Vagina (tissue), 2 donors: ENCODE data around the gene ST8SIA5. TPM values are rescaled to one million over a fixed set of nuclear protein-coding genes. Genes with fewer than 3 reads are reported as not detected.

Experiments used
- DNase-seq, 2 donors: peaks; one replicate each; pipeline ENCODE4 v3.0.0-alpha.2; 2017; ENCODE audit errors: extremely low spot score in 2 of 2
- H3K27ac ChIP-seq: fragments of 200-600 bp; sonication (generic); one replicate; pipeline ENCODE4 v1.5.1; 2019
- H3K27me3 ChIP-seq: fragments of 200-600 bp; sonication (generic); one replicate; pipeline ENCODE4 v1.5.1; 2019
- H3K36me3 ChIP-seq, 2 donors: fragments of 200-600 bp; sonication (generic); one replicate each; pipeline ENCODE4 v1.5.1; 2017 to 2019
- H3K4me1 ChIP-seq: fragments of 200-600 bp; sonication (generic); one replicate; pipeline ENCODE4 v1.5.1; 2019
- H3K4me3 ChIP-seq, 2 donors: fragments of 200-600 bp; sonication (generic); 1 replicate in 1 of 2; 2 replicates in 1 of 2; pipeline ENCODE4 v1.5.1; 2016 to 2019
- H3K9me3 ChIP-seq: fragments of 200-600 bp; sonication (generic); one replicate; pipeline ENCODE4 v1.5.1; 2019
- CTCF ChIP-seq, 3 experiments: fragments of 450-650 bp in 2 of 3; fragments of 200-600 bp in 1 of 3; sonication (generic) in 1 of 3; IDR thresholded peaks; one replicate each; pipeline ENCODE4 v1.5.1; 2017 to 2019; ENCODE audit warnings: antibody characterized with exemption in 3 of 3, mild to moderate bottlenecking in 2 of 3, moderate library complexity in 2 of 3
- POLR2A ChIP-seq, 2 donors: fragments of 450-650 bp; IDR thresholded peaks; one replicate each; pipeline ENCODE4 v1.6.1; 2017; ENCODE audit warnings: antibody characterized with exemption in 2 of 2, mild to moderate bottlenecking in 2 of 2, moderate library complexity in 2 of 2
- POLR2AphosphoS5 ChIP-seq, 2 donors: sonication (generic); formaldehyde crosslinking; IDR thresholded peaks; one replicate each; pipeline ENCODE4 v1.9.0; 2017; ENCODE audit warnings: antibody characterized with exemption in 2 of 2, mild to moderate bottlenecking in 2 of 2, low read depth in 1 of 2; ENCODE audit not compliant: insufficient read depth in 1 of 2
- intact Hi-C: fragments of 100-400 bp; cut with DNase I; formaldehyde crosslinking; loops from one replicate; pipeline ENCODE4 v1.15.1; 2023
- total RNA-seq: library from RNA; depleted of rRNA; stranded (reverse); fragments of >200 nt; gene quantifications from one replicate; pipeline ENCODE4 v1.2.3, GENCODE V29; 2016

ST8SIA5 gene
- total RNA-seq, 1 donor from 2014 or later, result not detected

DNA sequence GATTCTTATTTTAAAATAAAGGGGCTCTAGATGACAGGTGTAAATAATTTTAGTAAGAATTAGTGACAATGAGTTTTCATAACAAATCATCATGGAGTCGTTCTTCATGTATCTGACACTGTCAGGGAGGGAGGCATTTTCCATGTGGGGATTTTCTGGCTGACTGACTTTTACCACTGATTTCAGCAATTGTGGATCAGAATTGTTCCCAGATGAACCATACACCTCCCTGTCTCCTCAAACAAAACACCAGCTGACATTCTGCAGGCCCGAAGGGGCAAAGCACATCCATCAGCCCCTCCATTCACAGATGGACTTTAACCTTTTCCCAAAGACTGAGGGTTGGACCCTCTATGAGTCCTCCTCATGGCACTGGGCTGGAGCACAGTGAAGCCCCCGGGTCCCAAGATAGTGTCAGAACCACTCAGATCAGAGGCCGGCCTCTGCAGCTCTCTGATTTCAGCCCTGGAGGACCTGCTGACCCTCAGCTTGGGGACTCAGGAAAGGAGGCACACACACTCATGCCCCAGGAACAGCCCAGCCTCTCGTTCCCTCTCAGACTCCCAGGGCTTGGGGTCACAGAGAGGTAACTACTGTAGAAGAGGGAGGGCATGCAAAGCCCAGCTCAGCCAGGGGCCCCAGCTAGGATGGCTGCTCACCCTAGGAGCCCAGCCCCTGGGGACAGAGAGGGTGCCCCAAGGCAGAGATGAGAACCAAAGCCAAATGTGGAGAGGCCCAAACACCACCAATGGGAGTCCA lies 56.6 kb downstream of the ST8SIA5 start:
- DNase-seq, result no peak
- Histone ChIP-seq H3K36me3 (no peaks in the 10 kb centered on the region), H3K27ac (no peak overlapping the region), H3K4me1 (no peaks in the 10 kb centered on the region), H3K27me3 (no peaks in the 10 kb centered on the region), H3K4me3 (no peak overlapping the region), H3K9me3 (no peaks in the 10 kb centered on the region)
- intact Hi-C loops, result no loop called here
- no peak for TF ChIP-seq POLR2A (IDR thresholded peaks at IDR 0.05)
- no peak for TF ChIP-seq CTCF (IDR thresholded peaks at IDR 0.05)

DNA sequence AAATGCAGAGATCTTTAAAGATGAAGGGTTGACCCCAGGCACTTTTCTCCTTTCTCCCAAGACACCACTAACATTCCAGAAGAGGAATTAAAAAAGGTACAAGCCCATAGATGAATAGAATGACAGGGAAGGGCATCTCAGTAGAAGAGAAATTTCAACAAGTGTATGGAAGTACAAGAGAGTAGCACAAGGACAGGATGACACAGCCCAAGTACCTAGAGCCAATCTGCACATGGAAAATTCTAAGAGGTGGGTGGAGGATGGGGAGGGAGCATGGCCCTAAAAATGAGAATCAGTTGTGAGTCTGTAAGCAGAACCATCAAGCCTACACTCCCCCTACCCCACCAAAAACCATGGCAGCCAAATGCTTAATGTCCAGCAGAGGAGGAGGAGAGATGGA lies 60.2 kb downstream of the ST8SIA5 start:
- Histone ChIP-seq H3K4me3 (no peak overlapping the region), H3K4me1 (no peaks in the 10 kb centered on the region), H3K36me3 (no peaks in the 10 kb centered on the region), H3K27ac (no peak overlapping the region), H3K9me3 (no peaks in the 10 kb centered on the region), H3K27me3 (no peaks in the 10 kb centered on the region)
- intact Hi-C loops, result no loop called here
- TF ChIP-seq CTCF (IDR thresholded peaks at IDR 0.05), result no peak
- no peak for TF ChIP-seq POLR2AphosphoS5 (IDR thresholded peaks at IDR 0.05; ENCODE audit: insufficient read depth in 1 of 2, low read depth in 1 of 2)
- TF ChIP-seq POLR2A (IDR thresholded peaks at IDR 0.05), result no peak
- no peak for DNase-seq

DNA sequence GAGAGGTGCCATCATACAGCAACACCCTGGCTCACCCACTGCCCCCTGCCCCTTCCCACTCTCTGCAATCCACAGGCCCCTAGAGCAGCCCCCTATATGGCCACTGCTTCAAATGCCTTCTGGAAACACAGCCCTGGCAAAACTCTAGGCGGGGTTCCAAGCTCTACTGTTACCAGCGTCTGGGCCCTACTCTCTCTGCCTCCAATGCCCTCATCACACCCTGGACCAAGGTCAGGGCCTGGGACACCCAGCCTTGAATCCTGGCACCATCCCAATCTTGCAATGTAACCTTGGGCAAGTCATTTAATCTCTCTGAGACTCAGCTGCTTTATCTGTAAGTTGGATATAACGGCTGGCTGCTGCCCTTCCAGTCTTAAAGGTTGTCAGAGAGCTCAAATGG lies 60.6 kb downstream of the ST8SIA5 start:
- no peak for TF ChIP-seq CTCF (IDR thresholded peaks at IDR 0.05)
- no peak for TF ChIP-seq POLR2A (IDR thresholded peaks at IDR 0.05)
- TF ChIP-seq POLR2AphosphoS5 (IDR thresholded peaks at IDR 0.05; ENCODE audit: insufficient read depth in 1 of 2, low read depth in 1 of 2), result no peak
- no peaks in the 10 kb centered on the region for H3K36me3 ChIP-seq
- intact Hi-C loops, result no loop called here

DNA sequence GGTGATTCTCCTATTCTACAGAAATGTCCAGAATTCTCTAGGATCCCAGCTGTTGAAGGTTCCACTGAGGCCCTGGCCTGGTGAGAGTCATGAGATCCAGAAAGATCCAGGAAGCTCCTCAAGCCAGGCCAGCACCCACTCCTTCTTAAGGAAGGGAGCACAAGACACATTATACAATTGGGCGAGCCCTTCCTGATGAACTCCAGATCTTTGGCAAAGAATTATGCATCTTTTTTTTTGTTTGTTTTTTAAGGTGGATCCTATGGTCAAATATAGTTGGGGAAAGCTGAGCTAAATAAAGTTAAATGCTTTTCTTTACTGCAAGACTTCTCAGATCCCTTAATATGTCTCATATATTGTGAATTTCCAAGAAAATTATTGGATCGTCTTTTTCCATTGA lies 62.9 kb downstream of the ST8SIA5 start:
- no peak for DNase-seq
- H3K27me3 ChIP-seq, result no peaks in the 10 kb centered on the region
- no peaks in the 10 kb centered on the region for H3K4me1 ChIP-seq
- intact Hi-C loops, result no loop called here
- H3K4me3 ChIP-seq, result no peak overlapping the region
- no peaks in the 10 kb centered on the region for H3K36me3 ChIP-seq
- H3K9me3 ChIP-seq, result no peaks in the 10 kb centered on the region
- TF ChIP-seq POLR2AphosphoS5 (IDR thresholded peaks at IDR 0.05; ENCODE audit: insufficient read depth in 1 of 2, low read depth in 1 of 2) (no peak), POLR2A (IDR thresholded peaks at IDR 0.05) (no peak), CTCF (IDR thresholded peaks at IDR 0.05) (no peak)
- H3K27ac ChIP-seq, result no peak overlapping the region

More for the DNA sequence above, 60.6 kb downstream of the ST8SIA5 start:
- H3K9me3 ChIP-seq, result no peaks in the 10 kb centered on the region
- H3K27ac ChIP-seq, result no peak overlapping the region
- H3K4me1 ChIP-seq, result no peaks in the 10 kb centered on the region
- DNase-seq, result no peak
- H3K27me3 ChIP-seq, result no peaks in the 10 kb centered on the region
- H3K4me3 ChIP-seq, result no peak overlapping the region

GRCh38 chr18:46688853-46689525 lies 67.9 kb downstream of the ST8SIA5 start:
- Histone ChIP-seq H3K9me3 (no peaks in the 10 kb centered on the region), H3K4me1 (no peaks in the 10 kb centered on the region), H3K27ac (no peak overlapping the region), H3K27me3 (no peaks in the 10 kb centered on the region), H3K36me3 (no peaks in the 10 kb centered on the region), H3K4me3 (no peak overlapping the region)
- no peak for DNase-seq
- TF ChIP-seq POLR2AphosphoS5 (IDR thresholded peaks at IDR 0.05; ENCODE audit: insufficient read depth in 1 of 2, low read depth in 1 of 2) (no peak), CTCF (IDR thresholded peaks at IDR 0.05) (no peak), POLR2A (IDR thresholded peaks at IDR 0.05) (no peak)
- intact Hi-C loops, result no loop called here
